DMS153 treated with DMSO at 0.1 percent for 48 hours (cell line): ENCODE measurements around the gene PELI2.

ENCODE experiments used
- DNase-seq: peaks from one replicate; lab custom pipeline; 2025; ENCODE audit not compliant: unreplicated experiment; lab: John Stamatoyannopoulos, UW

The PELI2 gene

DNA sequence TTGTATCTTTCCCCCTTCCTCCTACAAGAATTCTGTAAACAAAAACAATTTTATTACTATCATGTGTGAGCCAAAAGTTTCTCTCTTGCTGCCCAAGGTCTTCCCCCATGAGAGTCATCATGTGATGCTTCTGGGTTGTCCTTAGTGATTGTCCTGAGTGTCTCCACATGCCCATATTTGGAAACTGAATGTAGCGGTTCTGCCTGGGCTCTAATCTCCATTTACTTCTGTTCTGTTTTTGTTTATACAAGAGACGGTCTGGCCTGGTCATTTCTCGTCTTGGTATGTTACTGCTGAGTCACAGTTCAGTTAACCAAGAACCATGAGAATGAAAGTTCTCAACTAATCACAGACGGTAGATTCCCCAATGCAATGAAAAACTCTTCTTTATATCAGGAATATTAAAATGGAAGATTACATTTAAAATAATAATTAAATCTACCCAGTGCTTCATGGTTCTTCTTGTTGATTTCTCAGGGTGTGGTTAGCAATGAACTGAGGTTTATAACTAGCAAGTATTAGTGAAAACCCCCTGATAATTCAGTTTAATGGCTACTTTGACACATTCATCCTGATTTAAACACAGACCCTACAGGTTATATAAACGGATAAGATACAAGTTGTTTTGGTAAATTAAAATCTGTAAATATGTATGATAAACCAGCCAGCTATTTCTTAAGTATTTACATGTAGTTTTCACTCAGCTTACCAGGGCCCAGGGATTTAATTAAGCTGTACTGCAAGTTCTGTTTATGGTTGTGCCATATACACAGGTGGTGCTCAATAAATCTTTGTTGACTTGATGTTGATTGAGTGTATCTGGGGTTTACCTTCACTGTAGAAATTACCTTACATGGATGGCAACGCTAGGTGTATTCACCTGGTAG lies 81.1 kb downstream of the PELI2 start:
- DNase-seq: no peak

GRCh38 chr14:56199982-56200577 lies 81.9 kb downstream of the PELI2 start:
- DNase-seq: no peak

DNA sequence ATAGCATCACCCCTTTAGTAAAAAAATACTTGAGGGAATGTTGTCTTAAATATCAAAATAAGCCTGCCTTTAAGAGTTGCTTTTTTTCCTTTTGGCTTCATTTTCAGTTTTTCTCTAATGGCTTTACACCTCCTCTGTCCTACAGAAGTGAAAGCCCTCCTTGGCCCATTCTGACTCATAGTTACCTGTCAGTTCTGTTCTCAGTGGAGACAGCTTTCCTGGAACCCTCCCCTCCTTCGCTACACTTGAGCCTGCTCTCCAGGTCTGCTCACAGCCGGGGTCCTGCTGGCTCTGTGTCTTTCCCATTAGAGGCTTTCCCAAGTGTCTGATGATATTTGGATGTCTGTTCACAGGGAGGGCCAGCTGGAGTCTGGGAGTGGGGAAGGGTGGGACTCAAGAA lies 84.0 kb downstream of the PELI2 start:
- DNase-seq: no peak

- no peak for DNase-seq
Observed at GRCh38 chr14:56205881-56206280, 87.7 kb downstream of the PELI2 start.

- no peak for DNase-seq
Observed at GRCh38 chr14:56206596-56206995, 88.4 kb downstream of the PELI2 start.

GRCh38 chr14:56207626-56208292 lies 89.5 kb downstream of the PELI2 start:
- DNase-seq: no peak

GRCh38 chr14:56208520-56208919 lies 90.3 kb downstream of the PELI2 start:
- DNase-seq: no peak

DNA sequence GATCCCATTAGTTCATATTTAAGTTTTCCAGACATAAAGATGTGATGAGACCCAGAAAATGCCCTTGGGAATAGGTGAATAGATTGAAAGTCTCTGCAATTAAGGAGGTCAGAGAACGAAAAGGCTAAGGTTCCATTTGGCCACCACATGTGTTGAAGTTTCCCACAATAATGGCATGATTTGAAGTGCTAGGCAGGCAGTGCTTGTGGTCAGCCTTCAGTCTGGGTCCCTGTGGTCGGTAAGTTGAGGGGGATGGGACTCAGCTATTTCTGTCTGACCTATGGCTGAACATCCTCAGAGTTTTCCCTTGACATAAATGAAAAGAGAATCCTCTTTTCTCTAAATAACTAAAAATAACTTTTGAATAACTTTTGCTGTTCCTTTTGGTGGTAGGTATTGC lies 92.4 kb downstream of the PELI2 start:
- no peak for DNase-seq

DNA sequence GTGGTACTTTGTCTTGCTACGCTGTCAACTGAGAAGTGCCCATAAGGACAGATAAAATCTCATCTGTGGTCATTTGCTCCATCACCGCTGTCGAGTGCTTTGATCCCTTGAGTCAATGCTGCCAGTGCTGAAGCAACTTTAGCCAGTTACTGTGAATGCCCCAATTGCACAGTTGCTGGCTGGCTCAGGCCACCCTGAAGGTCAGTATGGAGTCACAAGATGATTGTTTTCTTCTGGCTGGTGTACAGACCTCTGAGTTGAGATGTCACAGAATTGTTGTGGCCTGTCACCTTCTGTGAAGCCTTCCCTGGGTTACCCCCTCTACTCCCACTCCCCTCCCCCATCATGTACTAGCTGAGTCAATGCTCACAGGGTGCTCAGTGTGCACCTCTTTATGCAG lies 92.9 kb downstream of the PELI2 start:
- DNase-seq: no peak

DNA sequence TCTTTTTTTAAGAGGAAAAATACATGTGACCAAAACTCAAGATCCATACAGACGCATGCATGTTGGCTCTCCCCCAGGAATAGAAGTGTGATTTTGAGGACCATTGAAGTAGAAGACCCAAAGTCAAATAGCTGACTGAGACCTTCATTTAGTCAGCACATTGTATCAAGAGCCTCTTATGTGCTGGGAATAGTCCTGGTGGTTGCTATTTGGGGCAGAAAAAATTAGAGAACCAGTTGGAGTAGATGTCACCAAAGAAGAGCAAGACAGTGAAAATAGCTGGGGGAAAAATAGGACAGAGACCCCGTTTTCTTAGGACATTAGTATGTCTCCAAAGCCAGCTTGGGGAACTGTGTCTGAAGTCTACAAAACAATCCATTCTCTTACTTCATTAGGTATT lies 93.6 kb downstream of the PELI2 start:
- DNase-seq: no peak

DNA sequence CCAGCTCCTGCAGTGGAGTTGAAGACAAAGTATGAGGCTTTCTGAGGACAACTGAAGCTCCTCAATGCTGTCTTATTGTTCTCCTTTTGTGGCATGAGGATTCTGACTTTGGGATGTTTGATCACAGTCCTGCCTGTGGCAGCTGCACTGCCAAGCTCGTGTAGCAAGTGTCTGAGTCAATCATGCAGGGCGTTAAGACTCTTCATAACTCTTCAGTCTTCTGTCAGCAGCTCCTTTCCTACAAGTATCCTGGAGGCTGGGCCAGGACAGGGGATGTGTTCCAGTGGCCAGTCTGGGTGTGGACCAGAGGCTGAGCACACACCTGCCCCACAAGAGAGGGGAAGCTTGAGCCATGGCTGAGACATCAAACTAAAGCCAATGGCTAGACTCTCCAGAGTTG lies 94.3 kb downstream of the PELI2 start:
- no peak for DNase-seq

GRCh38 chr14:56213306-56213705 lies 95.1 kb downstream of the PELI2 start:
- DNase-seq: no peak

GRCh38 chr14:56215180-56215579 lies 97.0 kb downstream of the PELI2 start:
- no peak for DNase-seq

GRCh38 chr14:56216626-56217379 lies 98.6 kb downstream of the PELI2 start:
- peak; percentile 44 for DNase-seq

DNA sequence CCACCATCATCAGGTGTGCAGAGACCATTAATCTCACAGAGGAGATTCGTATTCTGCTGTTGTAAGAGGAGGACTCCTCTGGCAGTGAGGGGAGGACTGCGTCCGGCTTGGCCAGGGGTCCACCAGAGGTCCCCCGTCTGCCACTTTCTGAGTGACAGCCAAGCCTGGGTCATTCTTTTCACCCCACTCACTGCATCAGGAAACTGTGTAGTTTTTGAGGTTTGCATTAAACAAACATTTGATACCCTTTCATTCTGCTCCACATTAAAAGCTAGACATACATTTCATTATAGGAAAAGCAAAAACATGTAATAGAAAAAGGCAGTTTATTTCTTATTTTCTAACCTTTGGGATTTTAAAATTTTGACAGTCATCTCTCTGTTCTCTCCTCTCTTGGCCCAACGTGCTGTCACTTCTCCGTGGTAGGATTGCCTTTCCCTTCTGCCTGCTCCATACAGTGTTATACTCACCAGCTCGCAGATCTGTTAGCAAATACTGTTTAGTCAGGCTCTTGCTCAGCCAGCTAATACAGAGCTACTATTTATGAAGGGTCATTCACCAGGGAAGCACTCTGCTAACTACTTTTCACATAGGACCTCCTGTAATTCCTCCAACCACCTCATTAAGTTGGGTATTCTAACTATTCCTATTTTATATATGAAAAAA lies 99.3 kb downstream of the PELI2 start:
- DNase-seq: no peak

- DNase-seq: no peak
Observed at GRCh38 chr14:56219666-56220413, 101.6 kb downstream of the PELI2 start.

DNA sequence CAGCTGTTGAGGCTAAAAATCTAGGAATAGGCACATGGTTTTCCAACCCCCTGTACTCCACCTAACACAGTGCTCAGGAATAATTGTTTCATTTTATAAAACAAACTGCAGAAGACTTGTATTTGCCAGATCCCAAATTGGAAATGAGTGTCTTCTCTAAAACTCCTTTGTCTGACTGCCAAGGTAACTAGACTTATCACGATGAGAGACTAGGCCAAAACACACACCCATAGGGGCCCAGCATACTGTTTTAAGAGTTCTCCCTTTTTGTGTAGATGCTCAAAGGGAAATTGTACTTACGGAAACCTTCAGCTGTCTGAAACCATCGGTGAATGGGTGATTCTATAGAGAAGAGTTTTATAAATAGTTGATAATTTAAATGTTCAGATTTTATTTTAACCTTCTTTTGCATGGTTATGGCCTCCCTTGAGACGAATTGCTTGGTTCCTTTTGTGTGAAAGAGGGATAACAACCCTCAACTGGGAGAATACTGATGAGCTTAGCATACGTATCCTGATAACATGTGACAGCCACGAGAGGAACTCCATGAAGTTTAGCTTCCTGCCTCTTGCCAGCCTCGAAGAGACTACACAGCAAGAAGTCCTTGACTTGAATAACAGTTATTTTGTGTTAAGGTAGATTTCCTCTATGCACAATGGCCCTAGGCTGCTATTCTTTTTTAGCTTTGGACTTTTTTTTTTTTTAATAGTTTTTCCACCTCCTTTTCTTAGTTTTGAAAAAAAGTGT lies 103.3 kb downstream of the PELI2 start:
- no peak for DNase-seq

- DNase-seq: no peak
Observed at GRCh38 chr14:56224229-56224628, 106.0 kb downstream of the PELI2 start.
